Cortex of kidney (tissue), 1 donor: ENCODE data around the gene IFNA5.

Source experiments
- DNase-seq: peaks from one replicate; lab custom pipeline; 2025; lab: John Stamatoyannopoulos, UW

Gene IFNA5

GRCh38 chr9:21294364-21294774 lies 10.7 kb downstream of the IFNA5 start:
- no peak for DNase-seq

- no peak for DNase-seq
These were observed 15.3 kb downstream of the IFNA5 start for GRCh38 chr9:21289848-21290247.

- no peak for DNase-seq
These were observed 17.8 kb downstream of the IFNA5 start for GRCh38 chr9:21287280-21287679.

GRCh38 chr9:21286659-21287058 lies 18.5 kb downstream of the IFNA5 start:
- no peak for DNase-seq

- DNase-seq = no peak
These were observed 19.0 kb downstream of the IFNA5 start for GRCh38 chr9:21286099-21286498.

- no peak for DNase-seq
These were observed 23.8 kb downstream of the IFNA5 start for GRCh38 chr9:21281275-21281674.

- no peak for DNase-seq
These were observed 36.8 kb downstream of the IFNA5 start for GRCh38 chr9:21268347-21268657.

- DNase-seq = no peak
These were observed 37.4 kb downstream of the IFNA5 start for GRCh38 chr9:21267485-21268346.

- DNase-seq = no peak
These were observed 38.2 kb downstream of the IFNA5 start for GRCh38 chr9:21266733-21267484.

- DNase-seq = no peak
These were observed 39.5 kb downstream of the IFNA5 start for GRCh38 chr9:21265421-21266189.

GRCh38 chr9:21255538-21256212 lies 49.4 kb downstream of the IFNA5 start:
- DNase-seq = no peak
